ENCODE results near the gene ZYG11B.
"Not testable (repeated sequence)": the region's sequence is repeated elsewhere in the genome, so short reads cannot be mapped to it uniquely, and the experiment has no call there.

ZYG11B gene

GRCh38 chr1:52707927-52708655, 18.2 kb upstream of the ZYG11B start:
- no peak for DNase-seq

DNA sequence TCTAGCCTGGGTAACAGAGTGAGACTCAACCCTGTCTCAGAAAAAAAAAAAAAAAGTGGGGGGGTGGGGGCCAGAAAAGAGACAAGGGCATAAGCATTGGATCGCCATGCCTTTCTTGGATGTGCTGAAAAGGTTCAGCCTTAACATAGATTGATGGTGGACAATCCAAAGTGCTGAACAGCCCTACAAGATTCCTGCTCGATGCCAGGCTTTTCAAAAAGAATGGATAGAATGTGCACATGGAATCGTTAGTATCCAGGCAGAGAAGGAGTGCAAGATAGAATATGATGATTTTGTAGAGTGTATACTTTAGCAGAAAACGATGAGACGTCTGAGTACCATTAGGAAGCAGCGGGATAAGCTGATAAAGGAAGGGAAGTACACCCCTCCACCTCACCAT, 17.2 kb upstream of the ZYG11B start:
- no peak for DNase-seq

DNA sequence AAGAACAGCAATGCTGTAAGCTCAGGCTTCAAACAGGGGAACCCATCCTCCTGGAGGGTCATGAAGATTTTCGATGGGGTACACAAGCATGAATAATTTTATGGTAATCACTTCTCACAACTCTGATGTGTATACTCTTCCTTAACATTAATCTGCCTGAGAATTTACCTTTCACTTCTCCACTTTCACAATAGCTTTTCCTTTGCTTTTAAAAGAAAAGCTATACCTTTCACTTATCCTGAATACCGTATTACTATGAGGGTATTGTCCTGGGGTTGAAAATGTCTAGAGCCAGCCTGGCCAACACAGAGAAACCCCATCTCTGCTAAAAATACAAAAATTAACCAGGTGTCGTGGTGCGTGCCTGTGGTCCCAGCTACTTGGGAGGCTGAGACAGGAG, 12.7 kb upstream of the ZYG11B start:
- no peak for DNase-seq

DNA sequence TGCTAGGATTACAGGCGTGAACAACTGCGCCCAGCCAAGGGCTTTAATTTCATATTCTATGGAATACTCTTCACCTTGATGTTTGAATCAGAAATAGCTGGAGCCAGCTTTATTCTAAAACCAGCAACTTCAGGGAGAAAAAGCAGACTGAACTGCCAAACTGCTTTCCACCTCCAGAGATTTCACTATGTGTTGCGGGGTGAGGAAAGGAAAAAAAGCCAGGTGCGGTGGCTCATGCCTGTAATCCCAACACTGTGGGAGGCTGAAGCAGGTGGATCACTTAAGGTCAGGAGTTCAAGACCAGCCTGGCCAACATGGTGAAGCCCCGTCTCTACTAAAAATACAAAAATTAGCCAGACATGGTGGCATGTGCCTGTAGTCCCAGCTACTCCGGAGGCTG, 11.0 kb upstream of the ZYG11B start:
- not testable (repeated sequence) for DNase-seq

GRCh38 chr1:52723260-52723659, 3.0 kb upstream of the ZYG11B start:
- DNase-seq, result no peak

GRCh38 chr1:52725903-52726264, 369 bp upstream of the ZYG11B start:
- no peak for DNase-seq

DNA sequence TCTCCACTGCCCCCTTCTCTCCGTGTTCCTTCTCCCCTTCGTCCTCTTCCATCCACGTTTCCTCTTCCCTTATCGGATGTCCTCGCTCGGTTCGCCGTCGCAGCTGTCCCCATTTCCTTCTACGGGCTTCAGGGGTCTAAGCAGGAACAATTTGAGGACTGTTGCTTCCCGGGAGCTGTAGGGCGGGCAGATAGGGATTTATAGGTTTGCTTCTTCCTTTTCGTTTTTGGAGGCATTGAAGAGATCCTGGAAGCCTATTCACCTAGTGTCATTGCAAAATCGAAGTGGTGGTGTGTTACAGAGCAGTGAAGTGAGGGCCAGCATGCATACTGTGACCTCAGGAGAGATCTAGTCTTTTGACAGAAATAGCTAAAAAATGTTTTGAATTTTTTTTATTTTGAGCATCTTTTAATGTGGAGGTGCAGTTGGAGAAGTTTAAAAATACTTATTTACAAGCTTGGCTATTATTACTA, 897 bp downstream of the ZYG11B start:
- DNase-seq, result no peak

GRCh38 chr1:52727956-52728656, 1.9 kb downstream of the ZYG11B start:
- DNase-seq, result no peak

GRCh38 chr1:52733368-52733767, 7.1 kb downstream of the ZYG11B start:
- DNase-seq, result no peak

DNA sequence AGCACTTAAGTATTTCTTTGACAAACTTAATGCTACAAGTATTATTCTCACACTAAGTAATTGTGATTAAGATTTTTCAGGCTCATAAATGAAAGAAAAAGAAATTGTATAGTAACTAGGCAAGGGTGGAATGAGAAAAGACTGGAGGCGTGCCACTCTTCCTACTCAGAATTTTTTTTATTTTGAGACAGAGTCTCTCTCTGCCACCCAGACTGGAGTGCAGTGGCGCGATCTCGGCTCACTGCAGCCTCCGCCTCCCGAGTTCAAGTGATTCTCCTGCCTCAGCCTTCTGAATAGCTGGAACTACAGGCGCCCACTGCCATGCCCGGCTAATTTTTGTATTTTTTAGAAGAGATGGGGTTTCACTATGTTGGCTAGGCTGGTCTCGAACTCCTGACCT, 9.1 kb downstream of the ZYG11B start:
- DNase-seq, result not testable (repeated sequence)

- no peak for DNase-seq
Observed at GRCh38 chr1:52738148-52738547, 11.9 kb downstream of the ZYG11B start.

DNA sequence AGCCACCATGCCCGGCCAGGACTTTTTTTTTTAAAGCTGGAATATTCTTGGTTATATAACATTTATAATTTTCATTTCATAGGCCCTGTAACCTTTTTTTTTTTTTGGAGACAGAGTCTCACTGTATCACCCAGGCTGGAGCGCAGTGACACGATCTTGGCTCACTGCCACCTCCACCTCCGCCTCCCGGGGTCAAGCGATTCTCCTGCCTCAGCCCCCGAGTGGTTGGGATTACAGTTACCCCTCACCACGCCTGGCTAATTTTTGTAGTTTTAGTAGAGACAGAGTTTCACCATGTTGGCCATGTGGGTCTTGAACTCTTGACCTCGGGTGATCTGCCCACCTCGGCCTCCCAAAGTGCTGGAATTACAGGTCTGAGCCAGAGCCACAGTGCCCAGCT, 12.6 kb downstream of the ZYG11B start:
- no peak for DNase-seq

DNA sequence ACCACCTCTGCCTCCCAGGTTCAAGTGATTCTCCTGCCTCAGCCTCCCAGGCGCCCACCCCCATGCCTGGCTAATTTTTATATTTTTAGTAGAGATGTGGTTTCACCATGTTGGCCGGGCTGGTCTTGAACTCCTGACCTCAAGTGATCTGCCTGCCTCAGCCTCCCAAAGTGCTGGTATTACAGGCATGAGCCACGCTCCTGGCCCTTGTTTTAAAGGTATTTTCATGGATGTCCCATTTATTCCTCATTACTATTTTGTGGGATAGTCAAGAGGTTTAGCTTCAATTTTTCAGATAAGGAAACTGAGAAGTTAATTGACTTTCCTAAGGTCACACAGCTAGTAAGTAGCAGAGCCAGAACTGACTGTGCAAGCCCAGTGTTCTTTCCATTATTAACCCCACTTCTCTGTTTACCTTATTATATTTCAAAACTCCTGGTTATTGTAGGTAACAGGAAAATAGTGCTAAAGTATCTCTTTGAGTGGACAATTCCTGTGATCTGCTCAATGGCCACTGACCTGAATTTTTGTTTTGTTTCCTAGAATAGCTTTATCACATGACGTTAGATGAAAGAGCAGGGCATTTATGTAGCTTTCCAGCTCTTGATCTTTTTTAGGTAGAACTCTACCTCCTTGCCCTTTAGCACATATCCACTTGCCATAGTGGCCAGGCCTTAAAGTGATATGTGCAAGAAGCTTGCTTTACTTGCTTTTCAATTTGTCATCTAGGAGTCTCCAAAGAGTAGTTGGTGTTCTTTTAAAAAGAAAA, 13.6 kb downstream of the ZYG11B start:
- no peak for DNase-seq

GRCh38 chr1:52741259-52741658, 15.0 kb downstream of the ZYG11B start:
- no peak for DNase-seq

DNA sequence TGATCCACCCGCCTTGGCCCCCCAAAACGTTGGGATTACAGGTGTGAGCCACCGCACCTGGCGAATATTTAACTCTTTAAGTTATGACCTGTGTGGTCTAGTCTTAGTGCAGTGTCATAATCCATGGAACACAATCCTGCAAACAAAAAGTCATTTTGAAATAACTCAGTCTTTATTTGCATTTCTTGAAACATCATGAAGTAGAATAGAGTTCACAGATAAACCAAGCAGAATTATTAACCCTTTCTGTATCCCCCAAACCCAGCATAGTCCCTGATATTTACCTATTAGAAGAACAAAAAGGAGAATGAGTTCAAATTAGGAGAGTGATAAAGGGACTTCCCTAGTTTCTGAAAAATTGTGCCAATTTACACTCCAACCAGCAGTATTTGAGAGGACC, 19.9 kb downstream of the ZYG11B start:
- DNase-seq, result no peak

DNA sequence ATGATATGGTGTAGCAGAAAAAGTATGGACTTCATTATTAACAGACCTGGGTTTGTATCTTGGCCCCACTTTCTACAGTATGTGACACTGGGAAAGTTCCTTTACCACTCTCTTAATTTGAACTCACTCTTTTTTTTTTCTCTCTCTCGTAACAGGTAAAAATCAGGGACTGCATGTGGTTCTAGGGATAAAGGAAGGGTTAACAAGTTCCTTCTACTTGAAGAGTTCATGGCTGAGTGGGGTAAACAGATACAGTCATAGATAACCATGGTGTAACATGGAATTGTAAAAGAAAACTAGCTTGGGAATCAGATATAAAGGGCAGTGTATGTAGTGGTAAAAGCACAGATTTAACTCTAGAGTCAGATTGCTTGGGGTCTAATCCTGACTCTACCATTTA, 21.2 kb downstream of the ZYG11B start:
- no peak for DNase-seq

GRCh38 chr1:52748119-52748518, 21.9 kb downstream of the ZYG11B start:
- DNase-seq, result no peak

- DNase-seq, result not testable (repeated sequence)
Observed at GRCh38 chr1:52749496-52749895, 23.2 kb downstream of the ZYG11B start.

GRCh38 chr1:52750139-52750538, 23.9 kb downstream of the ZYG11B start:
- not testable (repeated sequence) for DNase-seq

GRCh38 chr1:52751589-52752483, 25.6 kb downstream of the ZYG11B start:
- no peak for DNase-seq

DNA sequence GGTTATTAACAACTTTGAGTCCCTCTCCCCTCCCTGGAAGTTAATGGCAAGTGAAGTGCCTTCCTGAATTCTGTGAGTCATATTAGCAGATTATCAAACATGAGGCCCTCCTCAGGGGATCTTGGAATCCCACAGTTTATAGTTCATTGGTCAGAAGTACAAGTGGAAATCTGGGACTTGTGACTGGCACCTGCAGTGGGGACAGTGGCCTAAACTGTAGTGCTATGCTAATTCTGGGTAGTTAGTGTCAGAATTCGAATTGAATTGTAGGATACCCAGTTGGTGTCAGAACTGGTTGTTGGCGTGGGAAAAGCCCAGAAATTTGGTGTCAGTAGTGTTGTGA, 26.2 kb downstream of the ZYG11B start:
- no peak for DNase-seq

DNA sequence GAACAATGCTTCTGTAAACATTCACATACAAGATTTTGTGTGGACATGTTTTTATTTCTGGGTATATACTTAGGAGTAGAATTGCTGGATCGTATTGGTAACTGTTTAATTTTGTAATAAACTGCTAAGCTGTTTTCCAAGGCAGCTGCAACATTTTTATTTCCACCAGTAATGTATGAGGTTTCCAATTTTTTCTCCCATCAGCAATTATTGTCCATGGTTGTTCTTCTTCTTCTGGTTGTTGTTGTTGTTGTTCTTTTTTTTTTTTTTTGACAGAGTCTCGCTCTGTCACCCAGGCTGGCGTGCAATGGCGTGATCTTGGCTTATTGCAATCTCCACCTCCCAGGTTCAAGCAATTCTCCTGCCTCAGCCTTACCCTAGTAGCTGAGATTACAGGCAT, 26.9 kb downstream of the ZYG11B start:
- DNase-seq, result no peak

GRCh38 chr1:52756020-52756419, 29.8 kb downstream of the ZYG11B start:
- DNase-seq, result no peak
